ENCODE results near the gene MDM4.
A peak's percentile ranks its signal among the peaks of the same experiment; 100 is the strongest.

Gene MDM4

GRCh38 chr1:204493145-204493983, 22.8 kb upstream of the MDM4 start:
- peak in 3 of 6 experiments; percentile 30 to 44 (median 34) for DNase-seq

DNA sequence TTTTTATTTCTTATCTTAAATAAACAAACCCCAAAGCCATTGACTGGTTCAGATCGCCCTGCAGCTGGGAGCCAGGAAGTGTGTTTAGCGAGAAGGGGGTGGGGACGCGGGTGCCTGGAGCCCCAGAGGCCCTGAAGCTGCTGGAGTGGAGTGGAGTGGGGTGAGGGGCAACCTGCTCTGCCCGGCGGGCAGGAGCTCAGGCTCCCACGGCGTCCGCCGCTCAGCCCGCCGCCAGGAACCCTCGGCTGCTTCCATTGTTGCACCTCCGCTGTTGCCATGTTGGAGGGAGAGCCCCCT, 22.3 kb upstream of the MDM4 start:
- peak; percentile 36 to 78 (median 70) for DNase-seq

GRCh38 chr1:204494281-204495077, 21.7 kb upstream of the MDM4 start, which contains the start of gene PIK3C2B:
PIK3C2B (minus strand) TSS chr1:204494805; CDS start chr1:204469802, 25,003 bp downstream.
- peak; percentile 54 to 80 (median 73) for DNase-seq

DNA sequence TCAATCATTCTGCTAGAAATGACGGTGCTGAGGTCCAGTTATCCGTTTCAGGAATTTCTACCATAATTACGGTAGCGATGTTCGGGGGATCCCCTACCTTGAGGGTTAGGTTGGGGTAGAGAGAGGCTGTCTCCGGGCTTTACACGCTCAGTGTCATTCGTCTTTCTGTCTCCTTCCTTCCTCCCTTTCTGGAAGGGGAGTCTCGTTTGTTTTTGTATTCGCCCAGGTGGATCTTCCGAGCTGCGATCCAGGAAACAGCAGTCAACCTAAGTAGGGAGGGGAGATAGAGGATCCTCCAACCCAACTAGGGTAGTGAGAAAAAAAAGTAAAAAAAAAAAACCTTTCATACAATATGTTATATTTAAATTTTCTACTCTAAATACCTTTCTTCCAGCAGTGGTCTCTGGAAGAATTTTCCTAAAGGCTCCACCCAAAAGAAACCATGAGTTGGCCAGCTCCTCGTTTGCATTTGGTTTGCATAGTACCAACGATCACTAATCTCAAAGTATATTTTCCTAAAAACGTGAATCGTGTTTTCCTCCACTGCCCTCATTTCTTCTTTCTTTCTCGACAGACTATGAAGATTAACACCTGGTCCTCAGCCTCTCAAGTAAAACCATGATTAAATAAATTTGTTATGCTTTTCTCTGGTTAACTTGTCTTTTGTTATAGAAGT, 21.0 kb upstream of the MDM4 start:
- DNase-seq: peak in 4 of 6 experiments; percentile 35 to 63 (median 52)

- DNase-seq: no peak
These were observed 20.4 kb upstream of the MDM4 start for GRCh38 chr1:204495777-204496176.

DNA sequence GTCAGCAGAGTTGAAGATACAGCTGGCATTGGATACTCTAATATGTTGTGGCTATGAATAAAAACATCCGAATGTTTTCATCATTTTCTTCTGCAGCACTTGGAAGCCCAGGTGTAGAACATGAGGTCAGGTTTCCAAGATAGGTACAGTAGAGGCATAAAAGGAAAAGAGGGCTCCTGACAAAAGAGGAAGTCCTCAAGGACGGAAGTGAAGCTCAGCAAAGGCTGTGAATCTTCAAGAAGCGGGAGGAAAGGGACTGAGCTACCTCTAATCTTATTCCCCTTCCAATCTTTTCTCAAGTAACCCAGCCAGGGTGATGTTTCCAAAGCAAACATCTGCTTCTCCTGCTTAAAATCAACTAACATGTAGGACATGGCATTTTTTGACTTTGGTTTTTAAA, 17.2 kb upstream of the MDM4 start:
- no peak for DNase-seq

- DNase-seq: no peak
These were observed 16.4 kb upstream of the MDM4 start for GRCh38 chr1:204499511-204500468.

DNA sequence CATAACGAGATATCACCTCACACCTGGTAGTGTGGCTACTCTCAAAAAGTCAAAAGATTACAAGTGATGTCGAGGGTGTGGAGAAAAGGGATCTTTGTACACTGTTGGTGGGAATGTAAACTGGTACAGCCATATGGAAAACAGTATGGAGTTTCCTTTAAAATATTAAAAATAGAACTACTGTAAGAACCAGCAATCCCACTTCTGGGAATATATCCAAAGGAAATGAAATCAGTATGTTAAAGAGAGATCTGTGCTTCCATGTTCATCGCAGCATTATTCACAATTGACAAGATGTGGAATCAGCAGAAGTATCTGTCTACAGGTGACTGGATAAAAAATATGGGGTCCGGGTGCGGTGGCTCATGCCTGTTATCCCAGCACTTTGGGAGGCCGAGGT, 14.0 kb upstream of the MDM4 start:
- DNase-seq: no peak

GRCh38 chr1:204503122-204503912, 12.9 kb upstream of the MDM4 start:
- DNase-seq: peak in 3 of 6 experiments; percentile 62 to 82 (median 77)

DNA sequence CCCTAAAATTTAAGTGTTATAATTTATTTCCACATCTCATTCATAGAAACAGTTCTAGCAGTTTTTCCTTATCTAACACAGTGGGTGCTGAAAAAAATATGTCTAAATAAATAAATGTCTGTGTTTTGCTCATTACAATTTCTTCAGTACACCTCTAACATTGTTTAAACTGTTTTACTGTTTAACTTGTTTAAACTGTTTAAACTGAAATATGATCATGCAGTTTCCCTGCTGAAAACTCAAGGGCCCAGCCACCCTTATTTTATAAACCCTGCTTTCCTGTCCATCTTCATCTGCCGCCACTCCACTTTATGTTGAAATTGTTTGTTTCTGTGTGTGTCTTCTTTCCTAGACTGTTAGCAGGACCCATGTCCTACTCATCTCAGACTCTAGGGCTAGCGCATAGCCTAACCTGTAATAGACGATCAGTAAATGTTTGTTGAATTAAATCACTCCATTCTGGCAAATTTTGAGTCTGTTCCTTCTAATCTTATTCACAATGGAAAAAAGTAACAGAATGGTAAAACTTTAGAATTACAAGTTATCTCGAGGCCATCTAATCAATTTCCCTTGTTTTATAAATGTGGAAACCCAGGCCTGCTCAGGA, 12.2 kb upstream of the MDM4 start:
- DNase-seq: no peak

GRCh38 chr1:204505674-204506200, 10.5 kb upstream of the MDM4 start:
- no peak for DNase-seq

DNA sequence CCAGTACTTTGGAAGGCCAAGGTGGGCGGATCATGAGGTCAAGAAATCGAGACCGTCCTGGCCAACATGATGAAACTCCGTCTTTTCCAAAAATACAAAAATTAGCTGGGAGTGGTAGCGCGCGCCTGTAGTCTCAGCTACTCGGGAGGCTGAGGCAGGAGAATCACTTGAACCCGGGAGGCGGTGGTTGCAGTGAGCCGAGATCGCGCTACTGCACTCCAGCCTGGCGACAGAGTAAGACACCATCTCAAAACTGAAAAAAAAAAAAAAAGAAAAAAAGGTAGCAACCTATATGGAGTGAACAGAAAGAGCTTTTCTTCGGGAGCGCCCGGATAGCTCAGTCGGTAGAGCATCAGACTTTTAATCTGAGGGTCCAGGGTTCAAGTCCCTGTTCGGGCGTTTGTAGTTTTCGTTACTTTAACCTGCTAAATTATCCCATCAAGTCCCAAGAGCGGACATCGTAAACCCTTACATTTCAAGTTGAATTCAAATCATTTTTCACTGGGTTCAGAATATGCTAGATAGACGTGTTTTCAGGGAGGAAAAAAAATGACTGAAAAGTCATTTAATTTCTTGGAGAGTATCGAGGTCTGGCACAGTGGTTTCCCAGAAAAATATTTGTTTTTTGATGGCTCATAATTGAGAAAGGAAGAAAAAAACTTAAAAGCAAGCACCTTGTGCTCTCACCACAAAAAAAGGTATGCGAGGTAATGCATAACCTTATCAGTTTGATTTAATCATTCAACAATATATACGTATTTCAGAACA, 9.8 kb upstream of the MDM4 start:
- peak; percentile 46 to 94 (median 70) for DNase-seq

GRCh38 chr1:204506969-204507316, 9.3 kb upstream of the MDM4 start:
- DNase-seq: peak; percentile 70 to 97 (median 87)

GRCh38 chr1:204507317-204508105, 8.7 kb upstream of the MDM4 start:
- DNase-seq: no peak

- DNase-seq: no peak
These were observed 7.0 kb upstream of the MDM4 start for GRCh38 chr1:204509186-204509635.

GRCh38 chr1:204511366-204511765, 4.8 kb upstream of the MDM4 start:
- DNase-seq: no peak

- DNase-seq: peak; percentile 32 to 83 (median 70)
These were observed 3.0 kb upstream of the MDM4 start for GRCh38 chr1:204513117-204513716.

- DNase-seq: no peak
These were observed 1.4 kb upstream of the MDM4 start for GRCh38 chr1:204514828-204515227.

Data from stimulated activated naive CD4-positive, alpha-beta T cell (primary cell).